Measurements from ENCODE around the gene HRH1. TPM values are rescaled to one million over a fixed set of nuclear protein-coding genes. Genes with fewer than 3 reads are reported as not detected.

Gene HRH1
- total RNA-seq, 1 donor from 2014 or later = 0.19 TPM

DNA sequence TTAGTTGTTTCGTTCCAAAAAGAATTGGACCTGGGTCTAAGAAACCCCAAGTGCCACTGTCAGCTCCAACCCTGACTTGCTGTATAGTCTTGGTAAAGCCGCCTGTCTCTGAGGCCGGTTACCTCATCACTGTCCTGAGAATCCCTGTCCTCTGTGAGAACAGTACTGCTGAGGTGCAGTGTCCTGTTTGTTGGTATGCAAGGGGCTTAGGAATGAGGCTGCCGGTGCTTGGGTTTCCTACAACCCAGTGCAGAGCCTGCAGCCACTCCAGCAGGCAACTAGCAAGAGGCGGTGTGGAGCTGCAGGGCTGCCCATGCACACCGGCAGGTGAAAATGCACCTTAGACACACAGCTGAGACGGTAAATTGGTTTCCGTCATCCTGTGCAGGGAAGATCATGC, 65.9 kb downstream of the HRH1 start:
- H3K9me3 ChIP-seq (ENCODE audit: low read depth) = no peaks in the 10 kb centered on the region
- H3K9me3 Mint-ChIP-seq = no peaks in the 10 kb centered on the region
- H4K20me1 ChIP-seq (ENCODE audit: low read depth) = no peaks in the 10 kb centered on the region
- H2AFZ ChIP-seq (replicated peaks) = no peak overlapping the region
- no peaks in the 10 kb centered on the region for H3K36me3 Mint-ChIP-seq
- H3K27ac Mint-ChIP-seq = no peak overlapping the region
- H3K36me3 ChIP-seq = no peaks in the 10 kb centered on the region
- H3K4me3 ChIP-seq = no peak overlapping the region
- H3K79me2 ChIP-seq (ENCODE audit: low read depth) = no peaks in the 10 kb centered on the region
- H3K4me3 Mint-ChIP-seq = no peak overlapping the region
- H3K27ac ChIP-seq = no peak overlapping the region
- H3K27me3 ChIP-seq = no peaks in the 10 kb centered on the region
- H3K4me1 ChIP-seq = no peaks in the 10 kb centered on the region
- H3K4me1 Mint-ChIP-seq = no peaks in the 10 kb centered on the region
- no peak overlapping the region for H3K4me2 ChIP-seq
- H3K9ac ChIP-seq = no peak overlapping the region
- TF ChIP-seq EZH2 (IDR thresholded peaks at IDR 0.05) (no peak), EZH2phosphoT487 (IDR thresholded peaks at IDR 0.05) (no peak)
- TF ChIP-seq, protein P1, sequence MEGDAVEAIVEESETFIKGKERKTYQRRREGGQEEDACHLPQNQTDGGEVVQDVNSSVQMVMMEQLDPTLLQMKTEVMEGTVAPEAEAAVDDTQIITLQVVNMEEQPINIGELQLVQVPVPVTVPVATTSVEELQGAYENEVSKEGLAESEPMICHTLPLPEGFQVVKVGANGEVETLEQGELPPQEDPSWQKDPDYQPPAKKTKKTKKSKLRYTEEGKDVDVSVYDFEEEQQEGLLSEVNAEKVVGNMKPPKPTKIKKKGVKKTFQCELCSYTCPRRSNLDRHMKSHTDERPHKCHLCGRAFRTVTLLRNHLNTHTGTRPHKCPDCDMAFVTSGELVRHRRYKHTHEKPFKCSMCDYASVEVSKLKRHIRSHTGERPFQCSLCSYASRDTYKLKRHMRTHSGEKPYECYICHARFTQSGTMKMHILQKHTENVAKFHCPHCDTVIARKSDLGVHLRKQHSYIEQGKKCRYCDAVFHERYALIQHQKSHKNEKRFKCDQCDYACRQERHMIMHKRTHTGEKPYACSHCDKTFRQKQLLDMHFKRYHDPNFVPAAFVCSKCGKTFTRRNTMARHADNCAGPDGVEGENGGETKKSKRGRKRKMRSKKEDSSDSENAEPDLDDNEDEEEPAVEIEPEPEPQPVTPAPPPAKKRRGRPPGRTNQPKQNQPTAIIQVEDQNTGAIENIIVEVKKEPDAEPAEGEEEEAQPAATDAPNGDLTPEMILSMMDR (IDR thresholded peaks at IDR 0.05) = no peak
- peak; percentile 33 for DNase-seq (ENCODE audit: low spot score)
- no peaks in the 10 kb centered on the region for H3F3A ChIP-seq (ENCODE audit: low read depth)
- peaks cover 4% of the 10 kb centered on the region for H3K27me3 Mint-ChIP-seq (ENCODE audit: insufficient read depth, low read depth)

DNA sequence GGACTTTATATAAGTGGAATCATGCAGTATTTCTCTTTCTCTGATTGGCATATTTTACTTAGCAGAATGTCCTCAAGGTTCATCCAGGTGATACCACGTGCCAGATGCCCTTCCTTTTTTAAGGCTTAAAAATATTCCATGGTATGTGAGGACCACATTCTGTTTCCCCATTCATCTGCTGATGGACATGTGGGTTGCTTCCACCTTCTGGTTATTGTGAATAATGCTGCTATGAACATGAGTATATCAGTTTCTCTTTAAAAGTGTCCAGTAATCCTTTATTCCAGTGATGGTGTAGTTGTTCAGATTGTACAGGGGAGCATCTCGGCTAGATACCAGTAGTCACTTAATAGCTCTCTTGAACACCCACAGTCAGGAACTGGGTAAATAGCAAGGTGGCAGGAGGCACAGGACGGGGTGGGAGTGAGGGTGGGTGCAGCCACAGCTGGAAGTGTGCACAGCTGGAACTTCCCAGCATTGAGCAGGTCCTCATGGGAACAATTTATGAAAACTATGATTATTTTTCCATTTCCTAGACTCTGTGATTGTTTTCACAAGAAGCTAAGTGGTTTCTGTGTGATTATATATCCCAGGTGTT, 67.6 kb downstream of the HRH1 start:
- no peaks in the 10 kb centered on the region for H3K36me3 Mint-ChIP-seq
- H3K36me3 ChIP-seq = no peaks in the 10 kb centered on the region
- no peaks in the 10 kb centered on the region for H3K79me2 ChIP-seq (ENCODE audit: low read depth)
- no peaks in the 10 kb centered on the region for H3K4me1 Mint-ChIP-seq
- no peaks in the 10 kb centered on the region for H3F3A ChIP-seq (ENCODE audit: low read depth)
- no peak overlapping the region for H3K4me3 ChIP-seq
- no peak overlapping the region for H3K27ac ChIP-seq
- H3K4me1 ChIP-seq = no peaks in the 10 kb centered on the region
- no peak overlapping the region for H3K27ac Mint-ChIP-seq
- H3K9ac ChIP-seq = no peak overlapping the region
- no peaks in the 10 kb centered on the region for H3K9me3 Mint-ChIP-seq
- H3K9me3 ChIP-seq (ENCODE audit: low read depth) = no peaks in the 10 kb centered on the region
- H2AFZ ChIP-seq (replicated peaks) = no peak overlapping the region
- H3K27me3 Mint-ChIP-seq (ENCODE audit: insufficient read depth, low read depth) = peaks cover 4% of the 10 kb centered on the region
- no peak for DNase-seq (ENCODE audit: low spot score)
- no peak overlapping the region for H3K4me2 ChIP-seq
- TF ChIP-seq EZH2phosphoT487 (IDR thresholded peaks at IDR 0.05) = no peak
- TF ChIP-seq EZH2 (IDR thresholded peaks at IDR 0.05) = no peak
- TF ChIP-seq, protein P1 (IDR thresholded peaks at IDR 0.05) = no peak
- H3K4me3 Mint-ChIP-seq = no peak overlapping the region
- H4K20me1 ChIP-seq (ENCODE audit: low read depth) = no peaks in the 10 kb centered on the region
- no peaks in the 10 kb centered on the region for H3K27me3 ChIP-seq

DNA sequence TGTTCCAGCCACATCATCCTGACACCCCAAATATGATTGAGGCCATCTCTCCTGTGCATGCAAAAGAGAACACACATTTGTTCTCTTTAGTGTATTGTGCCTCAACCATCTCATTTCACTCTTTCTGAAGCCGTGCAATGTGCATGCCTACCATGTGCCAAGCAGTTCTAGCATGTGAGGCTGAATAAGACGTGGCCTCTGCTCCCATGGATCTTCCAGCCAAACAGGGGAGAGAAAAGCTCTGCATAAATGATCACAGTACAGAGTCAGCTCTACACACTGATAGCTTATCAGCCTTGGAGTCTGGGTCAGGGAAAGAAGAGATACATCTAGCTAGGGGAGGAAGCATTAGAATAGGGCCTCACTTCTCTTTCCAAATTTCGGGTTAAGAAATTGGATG, 69.7 kb downstream of the HRH1 start:
- Histone ChIP-seq H3F3A (ENCODE audit: low read depth) (no peaks in the 10 kb centered on the region), H2AFZ (replicated peaks) (no peak overlapping the region), H3K9ac (no peak overlapping the region), H3K4me2 (no peak overlapping the region), H3K36me3 (no peaks in the 10 kb centered on the region), H3K4me1 (no peaks in the 10 kb centered on the region), H4K20me1 (ENCODE audit: low read depth) (no peaks in the 10 kb centered on the region), H3K4me3 (no peak overlapping the region), H3K27ac (no peak overlapping the region), H3K9me3 (ENCODE audit: low read depth) (no peaks in the 10 kb centered on the region), H3K27me3 (no peaks in the 10 kb centered on the region), H3K79me2 (ENCODE audit: low read depth) (no peaks in the 10 kb centered on the region)
- Mint-ChIP-seq H3K9me3 (no peaks in the 10 kb centered on the region), H3K4me3 (no peak overlapping the region), H3K27me3 (ENCODE audit: insufficient read depth, low read depth) (peaks cover 2% of the 10 kb centered on the region), H3K36me3 (no peaks in the 10 kb centered on the region), H3K4me1 (no peaks in the 10 kb centered on the region), H3K27ac (no peak overlapping the region)
- no peak for DNase-seq (ENCODE audit: low spot score)
- TF ChIP-seq EZH2phosphoT487 (IDR thresholded peaks at IDR 0.05) = no peak
- TF ChIP-seq, protein P1 (IDR thresholded peaks at IDR 0.05) = no peak
- no peak for TF ChIP-seq EZH2 (IDR thresholded peaks at IDR 0.05)
